ENCODE data around the gene NPVF.

The NPVF gene

GRCh38 chr7:25235471-25235870, 7.2 kb upstream of the NPVF start:
- DNase-seq (ENCODE audit: low read depth in 4 of 4, low spot score in 1 of 4) = no peak

DNA sequence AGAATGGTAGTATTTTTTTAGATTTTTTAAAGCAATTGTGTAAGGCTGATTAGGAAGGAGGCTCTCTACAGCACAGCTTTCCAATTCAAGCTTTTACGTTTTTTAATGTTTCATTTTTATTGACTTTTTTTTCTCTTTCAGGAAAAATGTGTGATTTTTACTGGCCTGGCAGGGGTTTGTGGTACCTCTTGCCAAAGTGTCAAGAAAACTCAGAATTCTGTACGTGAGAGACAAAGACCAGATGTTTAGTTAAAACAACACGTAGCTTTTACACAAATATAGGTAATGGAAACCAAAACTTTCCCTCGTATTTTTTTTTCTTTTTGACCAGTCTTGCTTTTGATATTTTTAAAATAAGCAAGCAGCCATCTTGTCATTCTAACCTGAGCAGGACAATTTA, 6.0 kb upstream of the NPVF start:
- DNase-seq (ENCODE audit: low read depth in 4 of 4, low spot score in 1 of 4) = no peak

DNA sequence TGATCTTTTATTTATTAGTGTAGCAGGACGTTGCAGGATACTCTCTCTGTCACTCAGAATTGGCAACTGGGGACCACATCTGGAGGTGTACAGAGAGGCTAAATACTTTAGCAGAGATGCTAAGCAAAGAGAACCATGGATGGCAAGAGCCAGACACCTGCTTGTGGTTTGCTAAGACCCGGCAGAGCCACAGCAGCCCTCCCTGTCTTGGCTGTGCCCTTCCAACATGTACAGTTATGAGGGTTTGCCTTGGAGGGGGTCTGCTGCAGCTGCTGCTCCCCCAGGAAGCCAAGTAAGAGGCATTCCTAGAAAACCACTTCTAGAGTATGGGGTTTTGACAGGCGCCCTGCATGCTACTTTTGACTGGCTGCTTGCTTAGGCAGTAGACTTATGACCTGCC, 5.1 kb downstream of the NPVF start:
- DNase-seq (ENCODE audit: low read depth in 4 of 4, low spot score in 1 of 4) = no peak

GRCh38 chr7:25222666-25223065, 5.6 kb downstream of the NPVF start:
- DNase-seq (ENCODE audit: low read depth in 4 of 4, low spot score in 1 of 4) = no peak

DNA sequence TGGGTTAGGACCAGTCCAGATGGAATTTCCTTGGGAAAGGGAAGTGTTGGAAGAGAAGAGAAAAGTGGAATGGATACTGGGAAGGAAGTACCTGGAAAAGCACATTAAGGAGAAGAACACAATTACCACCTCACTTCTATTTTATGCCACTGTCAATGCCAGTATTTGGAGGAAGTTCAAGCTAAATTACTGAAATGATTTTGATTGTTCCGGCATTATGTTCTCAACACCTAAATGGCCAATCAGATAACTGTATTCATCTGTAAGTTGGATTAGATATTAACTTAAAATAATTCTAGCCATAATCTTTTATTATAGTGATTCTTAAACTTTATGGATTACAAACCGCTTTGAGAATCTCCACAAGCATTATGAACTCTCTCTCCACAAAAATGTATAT, 7.3 kb downstream of the NPVF start:
- DNase-seq (ENCODE audit: low read depth in 4 of 4, low spot score in 1 of 4) = no peak

DNA sequence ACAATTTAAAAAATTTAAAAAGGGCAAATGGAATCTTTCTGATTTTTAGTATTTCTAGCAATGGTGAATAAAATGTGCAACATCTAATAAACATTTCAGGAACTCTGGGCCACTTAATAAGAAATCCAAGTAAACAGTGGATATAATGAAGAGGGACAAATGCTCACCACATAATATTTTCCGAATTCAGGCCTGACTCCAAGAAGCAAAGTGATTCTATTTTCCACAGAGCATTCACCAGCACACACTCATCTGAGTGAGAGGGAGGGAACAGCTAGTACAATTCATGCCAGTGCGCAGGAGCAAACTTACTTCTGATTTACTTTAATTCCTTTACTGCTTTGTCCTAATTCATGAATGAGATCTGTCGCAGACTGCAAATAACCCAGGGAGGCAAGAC, 10.1 kb downstream of the NPVF start:
- no peak for DNase-seq (ENCODE audit: low read depth in 4 of 4, low spot score in 1 of 4)

DNA sequence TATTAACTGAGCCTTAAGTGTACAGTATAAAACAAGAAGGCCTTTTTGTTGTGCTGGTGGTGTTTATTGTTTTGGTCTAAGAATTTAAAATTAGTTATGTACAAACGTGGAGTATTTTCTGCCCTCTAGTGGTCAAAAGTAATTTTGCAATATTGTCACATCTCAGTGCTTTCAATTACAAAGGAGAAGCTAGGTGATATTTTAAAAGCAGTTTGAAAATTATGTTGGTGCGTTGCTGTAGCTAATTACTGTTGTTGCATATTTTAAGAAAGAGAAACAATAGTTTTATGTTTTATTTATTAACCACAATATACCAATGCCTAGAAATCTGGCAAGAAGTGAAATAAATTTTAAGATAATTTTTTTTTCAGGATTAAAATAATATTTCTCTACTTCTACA, 11.4 kb downstream of the NPVF start:
- DNase-seq (ENCODE audit: low read depth in 4 of 4, low spot score in 1 of 4) = no peak

DNA sequence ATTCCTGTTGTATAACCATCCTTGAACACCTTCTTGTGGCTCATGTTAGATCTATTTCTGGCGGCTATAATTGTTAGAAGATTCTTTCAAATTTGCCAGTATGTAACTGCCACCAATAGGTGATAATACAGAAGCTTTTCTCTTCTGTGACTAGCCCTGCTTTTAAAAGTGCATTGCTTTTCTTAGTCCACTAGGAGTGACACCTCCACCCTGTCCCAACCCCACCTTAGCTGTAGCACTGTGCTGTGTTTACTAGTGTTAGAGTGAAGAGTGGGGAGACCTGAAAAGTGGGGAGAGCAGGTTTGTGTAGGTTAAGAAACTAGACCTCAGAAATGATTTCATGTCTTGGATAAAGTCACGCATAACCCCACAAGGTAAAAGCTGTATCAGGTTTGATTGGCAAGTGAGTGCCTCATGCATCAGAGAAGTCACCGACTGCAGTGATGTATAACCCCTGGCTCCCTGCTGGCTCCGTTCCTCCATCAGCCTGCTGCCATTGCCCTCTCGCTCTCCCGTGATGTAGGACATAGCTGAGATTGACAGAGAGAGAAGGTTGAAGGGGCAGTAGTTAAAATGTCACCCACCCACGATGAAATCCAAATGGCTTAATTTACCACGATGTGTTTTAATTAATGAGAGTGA, 12.5 kb downstream of the NPVF start:
- DNase-seq (ENCODE audit: low read depth in 4 of 4, low spot score in 1 of 4) = no peak

- DNase-seq (ENCODE audit: low read depth in 4 of 4, low spot score in 1 of 4) = no peak
These were observed 19.6 kb downstream of the NPVF start for GRCh38 chr7:25208525-25209221.

DNA sequence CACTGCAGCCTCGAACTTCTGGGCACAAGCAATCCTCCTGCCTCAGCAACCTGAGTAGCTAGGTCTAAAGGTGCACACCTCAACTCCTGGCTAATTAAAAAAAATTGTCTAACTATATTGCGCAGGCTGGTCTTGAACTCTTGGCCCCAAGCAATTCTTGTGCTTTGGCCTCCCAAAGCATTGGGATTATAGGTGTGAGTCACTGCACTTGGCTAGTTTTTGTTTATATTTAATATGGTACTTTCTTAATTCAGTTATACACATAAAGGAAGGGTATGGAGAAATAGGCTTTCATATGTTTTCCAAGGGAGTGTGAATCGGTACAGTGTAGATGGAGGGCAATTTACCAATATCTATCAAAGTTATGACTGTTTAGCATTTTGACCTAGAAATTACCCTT, 20.4 kb downstream of the NPVF start:
- DNase-seq (ENCODE audit: low read depth in 4 of 4, low spot score in 1 of 4) = no peak

- DNase-seq (ENCODE audit: low read depth in 4 of 4, low spot score in 1 of 4) = no peak
These were observed 21.5 kb downstream of the NPVF start for GRCh38 chr7:25206765-25207164.

- no peak for DNase-seq (ENCODE audit: low read depth in 4 of 4, low spot score in 1 of 4)
These were observed 32.0 kb downstream of the NPVF start for GRCh38 chr7:25196132-25196896.

- DNase-seq (ENCODE audit: low read depth in 4 of 4, low spot score in 1 of 4) = no peak
These were observed 34.2 kb downstream of the NPVF start for GRCh38 chr7:25194036-25194435.

DNA sequence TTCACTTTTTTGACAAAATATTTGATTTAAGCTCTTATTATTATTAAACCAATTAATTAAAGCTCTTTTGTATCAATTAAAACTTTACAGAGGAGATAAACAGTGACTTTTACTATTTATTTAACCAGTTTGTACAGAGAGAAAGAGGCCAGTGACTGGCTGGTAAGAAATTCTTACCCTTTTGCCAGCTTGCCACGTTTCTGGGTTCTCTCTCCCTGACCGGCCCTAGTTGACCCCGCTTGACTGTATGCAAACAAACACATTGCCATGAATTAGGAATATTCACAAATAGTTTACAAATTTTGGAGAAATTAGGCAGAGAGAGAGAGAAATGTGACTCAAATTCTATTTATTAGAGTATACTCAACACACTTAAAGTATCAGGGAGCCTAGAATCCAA, 36.2 kb downstream of the NPVF start:
- no peak for DNase-seq (ENCODE audit: low read depth in 4 of 4, low spot score in 1 of 4)

DNA sequence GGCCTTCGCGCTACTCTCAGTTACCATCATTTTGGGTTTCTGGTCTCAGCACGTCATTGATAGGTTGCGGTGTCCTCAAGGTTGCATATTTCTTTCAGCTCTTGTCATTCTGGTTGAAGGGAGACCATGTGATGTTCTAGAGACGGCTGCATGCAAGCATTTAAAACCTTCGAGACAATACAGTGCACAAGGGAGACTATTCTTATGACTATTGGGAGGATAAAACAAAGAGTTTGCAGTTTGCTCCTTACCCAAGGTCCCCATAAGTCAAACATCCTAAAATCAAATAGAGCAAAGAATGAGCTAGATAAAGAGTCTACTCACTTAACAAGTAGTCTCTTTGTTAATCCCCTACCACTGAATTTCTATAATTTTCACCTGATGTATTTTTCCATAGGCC, 39.1 kb downstream of the NPVF start:
- no peak for DNase-seq (ENCODE audit: low read depth in 4 of 4, low spot score in 1 of 4)

GRCh38 chr7:25187932-25188331, 40.4 kb downstream of the NPVF start:
- no peak for DNase-seq (ENCODE audit: low read depth in 4 of 4, low spot score in 1 of 4)

GRCh38 chr7:25186436-25186835, 41.9 kb downstream of the NPVF start:
- DNase-seq (ENCODE audit: low read depth in 4 of 4, low spot score in 1 of 4) = no peak

DNA sequence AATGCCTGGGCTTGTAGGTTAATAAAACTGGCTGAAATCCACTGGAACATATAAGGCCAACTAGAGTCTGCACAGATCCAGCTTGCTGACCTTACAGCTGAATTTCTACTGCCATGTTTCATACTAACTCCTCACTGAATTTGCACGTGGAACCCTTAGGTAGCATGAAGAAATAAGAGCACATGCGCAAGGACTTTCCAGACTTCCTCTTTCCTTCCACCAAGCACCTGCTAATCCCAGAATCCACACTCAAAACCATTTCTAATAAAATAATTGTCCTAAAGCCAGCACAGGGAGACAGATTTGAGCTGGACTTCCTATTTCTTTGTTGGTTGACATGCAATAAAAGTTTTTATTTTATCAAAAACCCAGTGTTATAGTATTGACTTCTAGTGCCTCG, 46.8 kb downstream of the NPVF start:
- DNase-seq (ENCODE audit: low read depth in 4 of 4, low spot score in 1 of 4) = no peak

DNA sequence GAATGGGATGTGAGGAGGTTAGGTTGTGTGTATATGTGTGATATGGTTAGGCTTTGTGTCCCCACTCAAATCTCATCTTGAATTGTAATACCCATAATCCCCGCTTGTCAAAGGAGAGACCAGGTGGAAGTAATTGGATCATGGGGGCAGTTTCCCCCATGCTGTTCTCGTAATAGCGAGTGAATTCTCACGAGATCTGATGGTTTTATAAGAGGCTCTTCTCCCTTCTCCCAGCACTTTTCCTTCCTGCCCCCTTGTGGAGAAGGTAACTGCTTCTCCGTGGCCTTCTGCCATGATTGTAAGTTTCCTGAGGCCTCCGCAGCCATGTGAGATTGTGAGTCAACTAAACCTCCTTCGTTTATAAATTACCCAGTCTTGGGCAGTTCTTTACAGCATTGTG, 47.3 kb downstream of the NPVF start:
- DNase-seq (ENCODE audit: low read depth in 4 of 4, low spot score in 1 of 4) = no peak

DNA sequence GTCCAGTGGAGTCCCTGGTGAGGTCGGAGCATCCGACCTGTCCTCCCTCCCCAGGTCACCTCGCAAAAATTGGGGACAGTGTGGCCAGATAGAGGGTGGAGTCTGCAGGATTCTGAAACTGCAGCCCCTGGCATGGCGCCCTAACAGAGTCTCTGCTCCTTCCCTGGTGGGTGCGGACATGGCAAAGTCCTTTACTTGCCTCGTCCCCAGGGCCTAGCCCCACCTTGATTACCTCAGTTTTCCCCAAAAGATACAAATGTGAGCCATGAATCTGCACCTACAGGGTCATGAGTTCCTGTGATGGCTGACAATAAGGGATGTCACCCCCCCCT, 47.7 kb downstream of the NPVF start:
- no peak for DNase-seq (ENCODE audit: low read depth in 4 of 4, low spot score in 1 of 4)

DNA sequence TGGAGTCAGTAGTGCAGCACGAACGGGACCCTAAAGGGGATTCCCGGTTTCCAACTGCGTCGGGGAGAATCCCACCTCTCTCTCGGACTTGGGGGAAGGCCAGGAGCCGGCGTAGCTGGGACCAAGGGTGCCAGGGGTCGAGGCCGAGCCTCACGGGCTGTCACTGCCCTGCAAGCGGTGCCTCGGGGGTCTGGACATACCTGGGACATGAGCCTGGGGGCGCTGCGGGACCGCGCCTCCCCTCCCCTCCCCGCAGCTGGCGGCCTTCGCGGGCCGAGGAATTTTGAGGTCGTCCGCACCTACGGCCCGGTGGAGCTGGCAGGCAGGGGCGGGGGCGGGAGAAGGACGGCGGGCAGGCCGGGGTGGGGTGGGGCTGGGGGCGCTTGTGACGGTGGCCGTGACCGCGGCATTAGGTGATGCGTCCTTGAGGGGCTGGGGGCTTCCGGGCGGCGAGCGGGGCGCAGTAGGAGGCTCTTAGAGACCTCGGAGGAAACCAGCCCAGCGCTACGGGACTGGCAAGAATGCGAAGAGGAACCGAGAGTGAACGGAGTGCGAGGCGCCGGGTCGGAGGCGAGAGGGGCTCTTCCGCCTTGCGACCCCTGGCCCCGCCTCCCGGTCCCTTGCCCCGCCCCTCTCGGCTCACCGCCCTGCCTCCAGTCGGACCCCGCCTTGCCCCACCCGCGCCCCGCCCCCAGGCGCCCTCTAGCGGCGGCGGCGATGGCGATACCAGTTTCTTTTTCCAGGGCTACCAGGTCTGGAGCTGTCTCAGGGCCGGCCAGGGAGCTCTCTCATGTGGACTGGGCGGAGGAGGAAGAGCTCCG, 48.3 kb downstream of the NPVF start:
- peak; percentile 84 to 98 (median 93) for DNase-seq (ENCODE audit: low read depth in 4 of 4, low spot score in 1 of 4)

- no peak for DNase-seq (ENCODE audit: low read depth in 4 of 4, low spot score in 1 of 4)
These were observed 49.0 kb downstream of the NPVF start for GRCh38 chr7:25179325-25179724.

Data from stimulated activated CD4-positive, alpha-beta T cell treated with anti-CD3 and anti-CD28 coated beads, Interleukin-1b, Interleukin-23, amount 100 ng/mL, for 24 hours (primary cell).